Measurements from ENCODE around the gene FAM131A. TPM values are rescaled to one million over a fixed set of nuclear protein-coding genes. Genes with fewer than 3 reads are reported as not detected.

The FAM131A gene
- polyA plus RNA-seq, 1 donor from 2014 or later, result 141 TPM

DNA sequence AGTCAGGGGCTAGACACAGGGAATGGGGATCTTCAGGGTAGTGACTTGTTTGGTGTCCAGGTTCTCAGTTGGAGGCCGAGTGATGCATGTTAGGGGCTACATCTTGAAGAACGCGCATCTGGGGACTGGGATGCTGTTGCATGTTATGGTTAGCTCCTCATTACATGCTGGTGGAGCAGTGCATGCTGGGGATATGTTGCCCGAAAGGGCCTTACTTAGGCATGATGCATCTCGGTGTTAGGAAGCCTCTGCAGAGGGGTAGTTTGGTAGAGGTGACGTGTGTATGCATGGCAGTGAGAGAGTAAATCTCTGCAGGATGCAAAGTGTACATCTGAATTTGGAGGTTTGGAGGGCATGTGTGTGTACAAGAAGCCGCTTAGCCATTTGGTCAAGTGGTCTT is 20.6 kb upstream of the FAM131A start:
- TF ChIP-seq POLR2AphosphoS5 (IDR thresholded peaks at IDR 0.05), result no peak
- TF ChIP-seq EP300 (conservative IDR thresholded peaks at IDR 0.05; ENCODE audit: poor library complexity, severe bottlenecking), result no peak
- TF ChIP-seq, protein P1, sequence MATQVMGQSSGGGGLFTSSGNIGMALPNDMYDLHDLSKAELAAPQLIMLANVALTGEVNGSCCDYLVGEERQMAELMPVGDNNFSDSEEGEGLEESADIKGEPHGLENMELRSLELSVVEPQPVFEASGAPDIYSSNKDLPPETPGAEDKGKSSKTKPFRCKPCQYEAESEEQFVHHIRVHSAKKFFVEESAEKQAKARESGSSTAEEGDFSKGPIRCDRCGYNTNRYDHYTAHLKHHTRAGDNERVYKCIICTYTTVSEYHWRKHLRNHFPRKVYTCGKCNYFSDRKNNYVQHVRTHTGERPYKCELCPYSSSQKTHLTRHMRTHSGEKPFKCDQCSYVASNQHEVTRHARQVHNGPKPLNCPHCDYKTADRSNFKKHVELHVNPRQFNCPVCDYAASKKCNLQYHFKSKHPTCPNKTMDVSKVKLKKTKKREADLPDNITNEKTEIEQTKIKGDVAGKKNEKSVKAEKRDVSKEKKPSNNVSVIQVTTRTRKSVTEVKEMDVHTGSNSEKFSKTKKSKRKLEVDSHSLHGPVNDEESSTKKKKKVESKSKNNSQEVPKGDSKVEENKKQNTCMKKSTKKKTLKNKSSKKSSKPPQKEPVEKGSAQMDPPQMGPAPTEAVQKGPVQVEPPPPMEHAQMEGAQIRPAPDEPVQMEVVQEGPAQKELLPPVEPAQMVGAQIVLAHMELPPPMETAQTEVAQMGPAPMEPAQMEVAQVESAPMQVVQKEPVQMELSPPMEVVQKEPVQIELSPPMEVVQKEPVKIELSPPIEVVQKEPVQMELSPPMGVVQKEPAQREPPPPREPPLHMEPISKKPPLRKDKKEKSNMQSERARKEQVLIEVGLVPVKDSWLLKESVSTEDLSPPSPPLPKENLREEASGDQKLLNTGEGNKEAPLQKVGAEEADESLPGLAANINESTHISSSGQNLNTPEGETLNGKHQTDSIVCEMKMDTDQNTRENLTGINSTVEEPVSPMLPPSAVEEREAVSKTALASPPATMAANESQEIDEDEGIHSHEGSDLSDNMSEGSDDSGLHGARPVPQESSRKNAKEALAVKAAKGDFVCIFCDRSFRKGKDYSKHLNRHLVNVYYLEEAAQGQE (IDR thresholded peaks at IDR 0.05; ENCODE audit: borderline replicate concordance), result no peak
- TF ChIP-seq RAD21 (conservative IDR thresholded peaks at IDR 0.05), result no peak
- TF ChIP-seq EZH2 (IDR thresholded peaks at IDR 0.05; ENCODE audit: borderline replicate concordance, insufficient read depth, low read length, poor library complexity, severe bottlenecking), result no peak
- TF ChIP-seq MXI1 (conservative IDR thresholded peaks at IDR 0.05; ENCODE audit: poor library complexity, severe bottlenecking), result no peak
- TF ChIP-seq, protein P2, sequence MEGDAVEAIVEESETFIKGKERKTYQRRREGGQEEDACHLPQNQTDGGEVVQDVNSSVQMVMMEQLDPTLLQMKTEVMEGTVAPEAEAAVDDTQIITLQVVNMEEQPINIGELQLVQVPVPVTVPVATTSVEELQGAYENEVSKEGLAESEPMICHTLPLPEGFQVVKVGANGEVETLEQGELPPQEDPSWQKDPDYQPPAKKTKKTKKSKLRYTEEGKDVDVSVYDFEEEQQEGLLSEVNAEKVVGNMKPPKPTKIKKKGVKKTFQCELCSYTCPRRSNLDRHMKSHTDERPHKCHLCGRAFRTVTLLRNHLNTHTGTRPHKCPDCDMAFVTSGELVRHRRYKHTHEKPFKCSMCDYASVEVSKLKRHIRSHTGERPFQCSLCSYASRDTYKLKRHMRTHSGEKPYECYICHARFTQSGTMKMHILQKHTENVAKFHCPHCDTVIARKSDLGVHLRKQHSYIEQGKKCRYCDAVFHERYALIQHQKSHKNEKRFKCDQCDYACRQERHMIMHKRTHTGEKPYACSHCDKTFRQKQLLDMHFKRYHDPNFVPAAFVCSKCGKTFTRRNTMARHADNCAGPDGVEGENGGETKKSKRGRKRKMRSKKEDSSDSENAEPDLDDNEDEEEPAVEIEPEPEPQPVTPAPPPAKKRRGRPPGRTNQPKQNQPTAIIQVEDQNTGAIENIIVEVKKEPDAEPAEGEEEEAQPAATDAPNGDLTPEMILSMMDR (IDR thresholded peaks at IDR 0.05; ENCODE audit: poor library complexity, severe bottlenecking), result no peak
- TF ChIP-seq TAF1 (IDR thresholded peaks at IDR 0.05; ENCODE audit: low read depth), result no peak
- no peak for TF ChIP-seq SMC3 (conservative IDR thresholded peaks at IDR 0.05; ENCODE audit: poor library complexity)
- Histone ChIP-seq H3K27me3 (ENCODE audit: insufficient read depth, low read depth, low read length) (no peaks in the 10 kb centered on the region), H3K4me2 (ENCODE audit: low read length) (no peak overlapping the region), H4K20me1 (ENCODE audit: insufficient read depth) (no peaks in the 10 kb centered on the region), H3K79me2 (replicated peaks; ENCODE audit: insufficient read depth, low read length) (peaks cover 35% of the 10 kb centered on the region), H3K9me2 (ENCODE audit: insufficient read depth, low read length) (no peaks in the 10 kb centered on the region), H3K4me3 (ENCODE audit: low read length) (peak overlapping the region; percentile 87), H3K27ac (ENCODE audit: low read length) (no peak overlapping the region), H3K9me3 (ENCODE audit: low read length) (no peaks in the 10 kb centered on the region), H3K36me3 (ENCODE audit: insufficient read depth, low read length) (no peaks in the 10 kb centered on the region), H3F3A (ENCODE audit: insufficient read depth, low read length, poor library complexity, severe bottlenecking) (no peaks in the 10 kb centered on the region), H2AFZ (ENCODE audit: low read depth, low read length) (no peak overlapping the region), H3K9ac (ENCODE audit: low read length) (no peak overlapping the region)

DNA sequence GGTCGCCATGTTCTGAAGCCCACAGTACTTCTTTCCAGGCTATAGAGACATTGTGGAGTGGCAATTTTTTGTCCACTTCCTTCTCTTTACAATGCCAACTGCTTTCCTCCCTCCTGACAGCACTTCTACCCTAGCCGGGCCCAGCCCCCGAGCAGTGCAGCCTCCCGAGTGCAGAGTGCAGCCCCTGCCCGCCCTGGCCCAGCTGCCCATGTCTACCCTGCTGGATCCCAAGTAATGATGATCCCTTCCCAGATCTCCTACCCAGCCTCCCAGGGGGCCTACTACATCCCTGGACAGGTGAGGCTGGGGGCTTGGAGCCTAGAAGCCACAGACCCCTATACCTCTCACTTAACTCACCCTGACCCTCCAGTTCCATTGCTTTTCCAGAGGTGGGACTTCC is 20.2 kb upstream of the FAM131A start:
- no peak overlapping the region for H3K4me2 ChIP-seq (ENCODE audit: low read length)

DNA sequence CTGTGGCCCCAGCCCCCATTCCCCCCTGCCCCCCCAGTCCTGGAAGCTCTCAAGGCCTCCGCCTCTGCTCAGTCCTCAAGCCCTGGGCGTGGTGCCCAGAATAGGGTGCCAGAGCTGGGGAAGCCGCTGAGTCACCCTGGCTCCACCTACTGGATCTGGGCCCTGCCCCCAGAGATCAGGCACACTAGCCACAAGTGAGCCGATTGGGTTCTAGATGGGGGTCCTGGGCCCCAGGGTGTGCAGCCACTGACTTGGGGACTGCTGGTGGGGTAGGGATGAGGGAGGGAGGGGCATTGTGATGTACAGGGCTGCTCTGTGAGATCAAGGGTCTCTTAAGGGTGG is 17.3 kb upstream of the FAM131A start:
- H3K27ac ChIP-seq (ENCODE audit: low read length), result no peak overlapping the region
- no peaks in the 10 kb centered on the region for H3K9me3 ChIP-seq (ENCODE audit: low read length)
- H3K79me2 ChIP-seq (replicated peaks; ENCODE audit: insufficient read depth, low read length), result peaks cover 35% of the 10 kb centered on the region
- H2AFZ ChIP-seq (ENCODE audit: low read depth, low read length), result no peak overlapping the region
- no peak for TF ChIP-seq RAD21 (conservative IDR thresholded peaks at IDR 0.05)
- TF ChIP-seq EP300 (conservative IDR thresholded peaks at IDR 0.05; ENCODE audit: poor library complexity, severe bottlenecking), result no peak
- TF ChIP-seq EZH2 (IDR thresholded peaks at IDR 0.05; ENCODE audit: borderline replicate concordance, insufficient read depth, low read length, poor library complexity, severe bottlenecking), result no peak
- TF ChIP-seq SMC3 (conservative IDR thresholded peaks at IDR 0.05; ENCODE audit: poor library complexity), result no peak
- TF ChIP-seq MXI1 (conservative IDR thresholded peaks at IDR 0.05; ENCODE audit: poor library complexity, severe bottlenecking), result no peak
- no peak for TF ChIP-seq TAF1 (IDR thresholded peaks at IDR 0.05; ENCODE audit: low read depth)
- TF ChIP-seq POLR2AphosphoS5 (IDR thresholded peaks at IDR 0.05), result no peak
- TF ChIP-seq, protein P1 (IDR thresholded peaks at IDR 0.05; ENCODE audit: borderline replicate concordance), result no peak
- no peak overlapping the region for H3K4me3 ChIP-seq (ENCODE audit: low read length)
- H3K27me3 ChIP-seq (ENCODE audit: insufficient read depth, low read depth, low read length), result no peaks in the 10 kb centered on the region
- no peaks in the 10 kb centered on the region for H4K20me1 ChIP-seq (ENCODE audit: insufficient read depth)
- H3F3A ChIP-seq (ENCODE audit: insufficient read depth, low read length, poor library complexity, severe bottlenecking), result no peaks in the 10 kb centered on the region
- H3K4me2 ChIP-seq (ENCODE audit: low read length), result no peak overlapping the region
- H3K9me2 ChIP-seq (ENCODE audit: insufficient read depth, low read length), result no peaks in the 10 kb centered on the region
- no peaks in the 10 kb centered on the region for H3K36me3 ChIP-seq (ENCODE audit: insufficient read depth, low read length)
- no peak overlapping the region for H3K9ac ChIP-seq (ENCODE audit: low read length)

More for the DNA sequence above, 20.2 kb upstream of the FAM131A start:
- Histone ChIP-seq H3K27me3 (ENCODE audit: insufficient read depth, low read depth, low read length) (no peaks in the 10 kb centered on the region), H3F3A (ENCODE audit: insufficient read depth, low read length, poor library complexity, severe bottlenecking) (no peaks in the 10 kb centered on the region), H3K9ac (ENCODE audit: low read length) (no peak overlapping the region), H4K20me1 (ENCODE audit: insufficient read depth) (no peaks in the 10 kb centered on the region), H3K79me2 (replicated peaks; ENCODE audit: insufficient read depth, low read length) (peaks cover 35% of the 10 kb centered on the region), H3K4me3 (ENCODE audit: low read length) (no peak overlapping the region), H3K36me3 (ENCODE audit: insufficient read depth, low read length) (no peaks in the 10 kb centered on the region), H3K9me2 (ENCODE audit: insufficient read depth, low read length) (no peaks in the 10 kb centered on the region), H3K27ac (ENCODE audit: low read length) (no peak overlapping the region), H3K9me3 (ENCODE audit: low read length) (no peaks in the 10 kb centered on the region), H2AFZ (ENCODE audit: low read depth, low read length) (no peak overlapping the region)
- TF ChIP-seq TAF1 (IDR thresholded peaks at IDR 0.05; ENCODE audit: low read depth), result no peak

Measured in neural cell (in vitro differentiated cells).